Cardiac fibroblast (primary cell): ENCODE measurements around the gene STK24.

ENCODE experiments used
- DNase-seq, 2 donors: peaks; one replicate each; pipeline versions ENCODE4 v3.0.0 to v3.0.0-alpha.2; 2010; ENCODE audit warnings: low read depth in 2 of 2
- H3K4me3 ChIP-seq, 2 donors: replicated peaks in 1 of 2; 1 replicate in 1 of 2; 2 replicates in 1 of 2; pipeline ENCODE4 v1.5.1; 2011; ENCODE audit warnings: low read depth in 2 of 2, low read length in 2 of 2, mild to moderate bottlenecking in 2 of 2, moderate library complexity in 1 of 2
- CTCF ChIP-seq: IDR thresholded peaks from one replicate; pipeline ENCODE4 v1.5.1; 2011; ENCODE audit warnings: low read depth, mild to moderate bottlenecking, low read length, inconsistent platforms

The STK24 gene

GRCh38 chr13:98409281-98409680, 167.6 kb downstream of the STK24 start:
- no peak for TF ChIP-seq CTCF
- DNase-seq: no peak
- no peak overlapping the region for H3K4me3 ChIP-seq

- no peak for TF ChIP-seq CTCF
- DNase-seq: no peak
- no peak overlapping the region for H3K4me3 ChIP-seq
Measured at GRCh38 chr13:98407575-98407974, 169.3 kb downstream of the STK24 start.

GRCh38 chr13:98406971-98407370, 169.9 kb downstream of the STK24 start:
- H3K4me3 ChIP-seq: no peak overlapping the region
- no peak for DNase-seq

GRCh38 chr13:98406427-98406826, 170.5 kb downstream of the STK24 start:
- H3K4me3 ChIP-seq: no peak overlapping the region
- DNase-seq: no peak
- no peak for TF ChIP-seq CTCF

More at GRCh38 chr13:98406971-98407370, 169.9 kb downstream of the STK24 start:
- TF ChIP-seq CTCF: no peak

GRCh38 chr13:98405690-98406344, 171.1 kb downstream of the STK24 start:
- H3K4me3 ChIP-seq: no peak overlapping the region
- no peak for DNase-seq
- no peak for TF ChIP-seq CTCF

GRCh38 chr13:98405107-98405571, 171.8 kb downstream of the STK24 start:
- H3K4me3 ChIP-seq: no peak overlapping the region
- TF ChIP-seq CTCF: no peak
- DNase-seq: peak in 1 of 2 donors; percentile 72

GRCh38 chr13:98403076-98403475, 173.8 kb downstream of the STK24 start:
- no peak overlapping the region for H3K4me3 ChIP-seq
- DNase-seq: no peak
- TF ChIP-seq CTCF: no peak
